ENCODE data around the gene SMIM33. TPM values are rescaled to one million over a fixed set of nuclear protein-coding genes. Genes with fewer than 3 reads are reported as not detected.

Gene SMIM33
- total and polyA plus RNA-seq, 2 of the 13 experiments (the other 11 are each of a cell fraction or from before 2014, with no cell fraction given): not detected

GRCh38 chr5:139517683-139518564, 47.1 kb downstream of the SMIM33 start (continued):
- TF ChIP-seq, protein P1, sequence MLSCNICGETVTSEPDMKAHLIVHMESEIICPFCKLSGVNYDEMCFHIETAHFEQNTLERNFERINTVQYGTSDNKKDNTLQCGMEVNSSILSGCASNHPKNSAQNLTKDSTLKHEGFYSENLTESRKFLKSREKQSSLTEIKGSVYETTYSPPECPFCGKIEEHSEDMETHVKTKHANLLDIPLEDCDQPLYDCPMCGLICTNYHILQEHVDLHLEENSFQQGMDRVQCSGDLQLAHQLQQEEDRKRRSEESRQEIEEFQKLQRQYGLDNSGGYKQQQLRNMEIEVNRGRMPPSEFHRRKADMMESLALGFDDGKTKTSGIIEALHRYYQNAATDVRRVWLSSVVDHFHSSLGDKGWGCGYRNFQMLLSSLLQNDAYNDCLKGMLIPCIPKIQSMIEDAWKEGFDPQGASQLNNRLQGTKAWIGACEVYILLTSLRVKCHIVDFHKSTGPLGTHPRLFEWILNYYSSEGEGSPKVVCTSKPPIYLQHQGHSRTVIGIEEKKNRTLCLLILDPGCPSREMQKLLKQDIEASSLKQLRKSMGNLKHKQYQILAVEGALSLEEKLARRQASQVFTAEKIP (CRISPR knock-in tag; IDR thresholded peaks at IDR 0.05; ENCODE audit: borderline replicate concordance): no peak
- TF ChIP-seq ZNF136 (CRISPR knock-in tag; IDR thresholded peaks at IDR 0.05; ENCODE audit: low read depth) (no peak), ZSCAN20 (CRISPR knock-in tag; IDR thresholded peaks at IDR 0.05; ENCODE audit: borderline replicate concordance) (peak; percentile 70; the same call in 1 of the 2 replicates), SP1 (IDR thresholded peaks at IDR 0.05) (no peak), SP1 (CRISPR knock-in tag; IDR thresholded peaks at IDR 0.05) (peak; percentile 52; the same call in 1 of the 2 replicates), ZNF674 (CRISPR knock-in tag; IDR thresholded peaks at IDR 0.05; ENCODE audit: low read depth) (no peak), TRIM22 (IDR thresholded peaks at IDR 0.05) (no peak), ZNF234 (CRISPR knock-in tag; conservative IDR thresholded peaks at IDR 0.05) (no peak), ISL2 (CRISPR knock-in tag; IDR thresholded peaks at IDR 0.05) (peak; percentile 79), HDAC6 (IDR thresholded peaks at IDR 0.05; ENCODE audit: low read depth, low read length) (no peak), ZSCAN12 (CRISPR knock-in tag; IDR thresholded peaks at IDR 0.05) (peak; percentile 88; the same call in 1 of the 2 replicates), NONO (IDR thresholded peaks at IDR 0.05) (no peak), NONO (CRISPR knock-in tag; conservative IDR thresholded peaks at IDR 0.05) (peak; percentile 92), ZNF326 (CRISPR knock-in tag; IDR thresholded peaks at IDR 0.05; ENCODE audit: borderline replicate concordance) (no peak), ZNF281 (CRISPR knock-in tag; IDR thresholded peaks at IDR 0.05; ENCODE audit: borderline replicate concordance) (no peak)
- TF ChIP-seq, protein P2, sequence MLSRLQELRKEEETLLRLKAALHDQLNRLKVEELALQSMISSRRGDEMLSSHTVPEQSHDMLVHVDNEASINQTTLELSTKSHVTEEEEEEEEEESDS (CRISPR knock-in tag; IDR thresholded peaks at IDR 0.05; ENCODE audit: borderline replicate concordance): no peak
- TF ChIP-seq, protein P3, sequence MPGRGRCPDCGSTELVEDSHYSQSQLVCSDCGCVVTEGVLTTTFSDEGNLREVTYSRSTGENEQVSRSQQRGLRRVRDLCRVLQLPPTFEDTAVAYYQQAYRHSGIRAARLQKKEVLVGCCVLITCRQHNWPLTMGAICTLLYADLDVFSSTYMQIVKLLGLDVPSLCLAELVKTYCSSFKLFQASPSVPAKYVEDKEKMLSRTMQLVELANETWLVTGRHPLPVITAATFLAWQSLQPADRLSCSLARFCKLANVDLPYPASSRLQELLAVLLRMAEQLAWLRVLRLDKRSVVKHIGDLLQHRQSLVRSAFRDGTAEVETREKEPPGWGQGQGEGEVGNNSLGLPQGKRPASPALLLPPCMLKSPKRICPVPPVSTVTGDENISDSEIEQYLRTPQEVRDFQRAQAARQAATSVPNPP (CRISPR knock-in tag; IDR thresholded peaks at IDR 0.05): no peak
- TF ChIP-seq, protein P4, sequence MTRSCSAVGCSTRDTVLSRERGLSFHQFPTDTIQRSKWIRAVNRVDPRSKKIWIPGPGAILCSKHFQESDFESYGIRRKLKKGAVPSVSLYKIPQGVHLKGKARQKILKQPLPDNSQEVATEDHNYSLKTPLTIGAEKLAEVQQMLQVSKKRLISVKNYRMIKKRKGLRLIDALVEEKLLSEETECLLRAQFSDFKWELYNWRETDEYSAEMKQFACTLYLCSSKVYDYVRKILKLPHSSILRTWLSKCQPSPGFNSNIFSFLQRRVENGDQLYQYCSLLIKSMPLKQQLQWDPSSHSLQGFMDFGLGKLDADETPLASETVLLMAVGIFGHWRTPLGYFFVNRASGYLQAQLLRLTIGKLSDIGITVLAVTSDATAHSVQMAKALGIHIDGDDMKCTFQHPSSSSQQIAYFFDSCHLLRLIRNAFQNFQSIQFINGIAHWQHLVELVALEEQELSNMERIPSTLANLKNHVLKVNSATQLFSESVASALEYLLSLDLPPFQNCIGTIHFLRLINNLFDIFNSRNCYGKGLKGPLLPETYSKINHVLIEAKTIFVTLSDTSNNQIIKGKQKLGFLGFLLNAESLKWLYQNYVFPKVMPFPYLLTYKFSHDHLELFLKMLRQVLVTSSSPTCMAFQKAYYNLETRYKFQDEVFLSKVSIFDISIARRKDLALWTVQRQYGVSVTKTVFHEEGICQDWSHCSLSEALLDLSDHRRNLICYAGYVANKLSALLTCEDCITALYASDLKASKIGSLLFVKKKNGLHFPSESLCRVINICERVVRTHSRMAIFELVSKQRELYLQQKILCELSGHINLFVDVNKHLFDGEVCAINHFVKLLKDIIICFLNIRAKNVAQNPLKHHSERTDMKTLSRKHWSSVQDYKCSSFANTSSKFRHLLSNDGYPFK (CRISPR knock-in tag; IDR thresholded peaks at IDR 0.05; ENCODE audit: borderline replicate concordance): peak; percentile 77; the same call in 1 of the 2 replicates

Data from HepG2 (cell line).